Duodenal mucosa (tissue), 2 donors: Measurements from ENCODE around the gene PHF21B.
"Not testable (repeated sequence)": the region's sequence is repeated elsewhere in the genome, so short reads cannot be mapped to it uniquely, and the experiment has no call there.

Experiments used
- H3K27ac ChIP-seq: one replicate; pipeline ENCODE4 v1.7.0; 2013; ENCODE audit warnings: low read depth, low read length
- H3K27me3 ChIP-seq, 2 donors: one replicate each; pipeline ENCODE4 v1.7.0; 2013; ENCODE audit warnings: low read length in 2 of 2, control low read depth in 1 of 2; ENCODE audit not compliant: insufficient read depth in 2 of 2, control insufficient read depth in 1 of 2
- H3K36me3 ChIP-seq, 2 donors: one replicate each; pipeline ENCODE4 v1.7.0; 2013; ENCODE audit warnings: low read length in 2 of 2, control low read depth in 1 of 2; ENCODE audit not compliant: insufficient read depth in 2 of 2, control insufficient read depth in 1 of 2
- H3K4me1 ChIP-seq, 2 donors: one replicate each; pipeline ENCODE4 v1.7.0; 2013; ENCODE audit warnings: low read length in 2 of 2, control low read depth in 1 of 2; ENCODE audit not compliant: insufficient read depth in 2 of 2, control insufficient read depth in 1 of 2
- H3K4me3 ChIP-seq, 2 donors: one replicate each; pipeline ENCODE4 v1.7.0; 2013; ENCODE audit warnings: low read length in 2 of 2, low read depth in 1 of 2
- H3K9ac ChIP-seq, 2 donors: one replicate each; pipeline ENCODE4 v1.7.0; 2013; ENCODE audit warnings: low read length in 2 of 2, low read depth in 1 of 2
- H3K9me3 ChIP-seq, 2 donors: one replicate each; pipeline ENCODE4 v1.7.0; 2013; ENCODE audit warnings: low read length in 2 of 2, control low read depth in 1 of 2; ENCODE audit not compliant: control insufficient read depth in 1 of 2

The PHF21B gene

DNA sequence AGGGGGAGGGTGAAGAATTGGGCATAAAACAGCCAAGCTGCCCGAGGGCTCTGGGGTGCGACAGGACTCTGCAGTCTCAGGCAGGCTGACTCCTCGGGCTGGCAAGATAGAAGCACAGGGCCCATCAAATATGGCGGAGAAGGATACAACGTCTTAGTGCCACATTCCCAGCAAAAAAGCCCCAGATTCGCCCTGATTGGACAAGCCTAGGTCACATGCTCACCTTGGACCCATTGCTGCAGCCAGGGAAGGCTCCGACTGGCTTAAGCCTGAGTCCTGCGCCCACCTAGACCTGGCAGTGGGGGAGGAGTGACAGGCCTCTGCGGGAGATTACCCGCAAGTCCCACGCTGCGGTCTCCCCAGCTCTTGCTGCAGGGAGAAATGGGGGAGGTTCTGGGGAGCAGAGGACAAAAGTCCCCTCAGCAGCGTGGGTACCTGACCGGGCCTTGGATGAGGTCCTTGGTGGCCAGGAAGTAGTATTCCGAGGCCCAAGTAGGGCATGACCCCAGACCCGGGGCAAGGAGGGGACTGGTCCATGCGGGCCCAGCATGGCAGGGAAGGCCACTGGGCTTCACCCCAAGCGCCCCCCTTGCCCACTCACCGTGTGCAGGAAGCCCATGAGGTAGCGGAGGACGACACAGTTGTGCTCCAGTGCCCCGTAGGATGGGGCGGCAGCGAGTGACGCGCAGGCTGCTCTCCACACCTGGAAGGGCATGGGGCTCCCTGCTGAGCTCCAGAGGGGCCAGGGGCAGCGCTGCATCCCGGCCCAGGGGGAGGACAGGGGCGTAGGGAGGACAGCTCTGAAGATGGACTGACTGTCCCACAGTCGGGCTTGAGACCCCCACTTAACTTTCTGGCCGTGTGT lies 144.4 kb downstream of the PHF21B start:
- H3K9me3 ChIP-seq: no peaks in the 10 kb centered on the region
- H3K9ac ChIP-seq: no peak overlapping the region
- H3K4me1 ChIP-seq: no peaks in the 10 kb centered on the region

DNA sequence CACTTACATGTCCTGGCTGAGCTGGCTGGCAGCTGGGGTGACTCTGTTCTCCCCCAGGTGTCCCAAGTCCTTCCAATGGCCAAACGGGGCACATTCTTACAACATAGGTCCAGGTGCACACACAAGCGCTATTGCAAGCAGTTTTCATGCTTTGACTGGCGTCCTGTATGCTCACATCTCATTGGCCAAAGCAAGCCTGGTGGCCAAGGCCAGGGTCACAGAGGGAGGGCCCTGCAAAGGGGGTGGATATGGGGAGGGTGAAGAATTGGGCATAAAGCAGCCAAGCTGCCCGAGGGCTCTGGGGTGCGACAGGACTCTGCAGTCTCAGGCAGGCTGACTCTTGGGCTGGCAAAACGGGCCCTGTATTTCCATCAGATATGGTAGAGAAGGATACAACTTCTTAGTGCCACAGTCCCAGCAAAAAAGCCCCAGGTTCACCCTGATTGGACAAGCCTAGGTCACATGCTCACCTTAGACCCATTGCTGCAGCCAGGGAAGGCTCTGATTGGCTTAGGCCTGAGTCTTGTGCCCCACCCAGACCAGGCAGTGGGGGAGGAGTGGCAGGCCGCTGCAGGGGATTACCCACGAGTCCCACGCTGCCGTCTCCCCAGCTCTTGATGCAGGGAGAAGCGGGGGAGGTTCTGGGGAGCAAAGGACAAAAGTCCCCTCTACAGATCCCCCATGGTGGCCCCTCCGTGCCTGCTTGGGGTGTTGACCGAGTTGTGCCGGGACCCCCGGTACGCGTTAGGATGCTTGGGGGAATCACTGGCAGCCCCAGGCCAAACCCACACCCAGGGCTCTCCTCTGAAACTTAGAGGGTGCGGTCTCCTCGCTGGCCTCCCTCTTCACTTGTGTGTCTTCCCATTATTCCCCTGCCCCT lies 146.6 kb downstream of the PHF21B start:
- Histone ChIP-seq H3K36me3 (no peaks in the 10 kb centered on the region), H3K9me3 (no peaks in the 10 kb centered on the region), H3K4me1 (no peaks in the 10 kb centered on the region), H3K9ac (no peak overlapping the region), H3K27ac (no peak overlapping the region), H3K27me3 (no peaks in the 10 kb centered on the region), H3K4me3 (no peak overlapping the region)

More for the DNA sequence above, 144.4 kb downstream of the PHF21B start:
- Histone ChIP-seq H3K4me3 (no peak overlapping the region), H3K27me3 (no peaks in the 10 kb centered on the region), H3K27ac (no peak overlapping the region), H3K36me3 (no peaks in the 10 kb centered on the region)

DNA sequence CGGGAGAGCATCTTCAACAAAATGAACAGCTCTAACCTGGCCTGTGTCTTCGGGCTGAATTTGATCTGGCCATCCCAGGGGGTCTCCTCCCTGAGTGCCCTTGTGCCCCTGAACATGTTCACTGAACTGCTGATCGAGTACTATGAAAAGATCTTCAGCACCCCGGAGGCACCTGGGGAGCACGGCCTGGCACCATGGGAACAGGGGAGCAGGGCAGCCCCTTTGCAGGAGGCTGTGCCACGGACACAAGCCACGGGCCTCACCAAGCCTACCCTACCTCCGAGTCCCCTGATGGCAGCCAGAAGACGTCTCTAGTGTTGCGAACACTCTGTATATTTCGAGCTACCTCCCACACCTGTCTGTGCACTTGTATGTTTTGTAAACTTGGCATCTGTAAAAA lies 147.5 kb downstream of the PHF21B start:
- Histone ChIP-seq H3K9me3 (no peaks in the 10 kb centered on the region), H3K27me3 (no peaks in the 10 kb centered on the region), H3K36me3 (no peaks in the 10 kb centered on the region), H3K4me3 (no peak overlapping the region), H3K4me1 (no peaks in the 10 kb centered on the region), H3K9ac (no peak overlapping the region), H3K27ac (no peak overlapping the region)

DNA sequence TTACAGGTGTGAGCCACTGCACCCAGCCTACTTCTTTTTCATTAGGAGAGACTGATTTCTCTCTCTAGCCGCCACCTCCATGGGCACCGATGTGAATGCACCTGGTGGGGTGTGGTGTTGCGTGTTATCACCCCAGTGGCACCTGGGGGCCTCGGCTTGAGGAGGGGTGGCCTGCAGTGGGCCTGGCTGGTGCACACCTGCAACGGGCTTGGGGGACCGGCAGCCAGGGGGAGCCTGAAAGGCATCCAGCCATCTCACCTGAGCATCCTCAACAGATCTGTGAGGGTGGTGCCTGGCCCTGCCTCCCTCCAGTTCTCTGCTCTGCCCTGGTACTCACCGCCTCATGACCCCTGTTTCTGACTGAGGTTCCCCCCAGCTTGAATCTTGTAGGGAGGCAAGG lies 148.6 kb downstream of the PHF21B start:
- Histone ChIP-seq H3K36me3 (no peaks in the 10 kb centered on the region), H3K27ac (no peak overlapping the region), H3K9ac (no peak overlapping the region), H3K4me1 (no peaks in the 10 kb centered on the region), H3K27me3 (no peaks in the 10 kb centered on the region), H3K9me3 (no peaks in the 10 kb centered on the region), H3K4me3 (no peak overlapping the region)

DNA sequence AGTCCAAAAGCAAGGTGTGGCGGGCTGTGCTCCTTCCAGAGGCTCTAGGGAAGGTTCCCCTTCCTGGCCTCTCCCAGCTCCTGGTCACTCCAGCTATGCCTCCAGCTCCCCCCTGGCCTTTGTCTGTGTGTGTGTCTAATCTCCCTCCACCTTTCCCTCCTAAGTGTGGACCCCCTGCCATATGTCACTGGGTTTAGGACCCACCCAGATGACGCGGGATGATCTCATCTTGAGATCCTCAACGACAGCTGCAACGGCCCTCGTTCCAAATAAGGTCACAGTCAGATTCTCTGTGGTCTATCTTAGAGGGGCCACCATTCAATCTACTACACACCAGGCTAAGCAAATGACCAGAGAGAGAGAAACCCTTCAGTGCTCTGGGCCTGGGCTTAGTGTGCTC lies 149.5 kb downstream of the PHF21B start:
- H3K9ac ChIP-seq: no peak overlapping the region
- H3K9me3 ChIP-seq: no peaks in the 10 kb centered on the region
- H3K4me3 ChIP-seq: no peak overlapping the region
- H3K27ac ChIP-seq: no peak overlapping the region
- H3K36me3 ChIP-seq: no peaks in the 10 kb centered on the region
- no peaks in the 10 kb centered on the region for H3K4me1 ChIP-seq
- no peaks in the 10 kb centered on the region for H3K27me3 ChIP-seq

DNA sequence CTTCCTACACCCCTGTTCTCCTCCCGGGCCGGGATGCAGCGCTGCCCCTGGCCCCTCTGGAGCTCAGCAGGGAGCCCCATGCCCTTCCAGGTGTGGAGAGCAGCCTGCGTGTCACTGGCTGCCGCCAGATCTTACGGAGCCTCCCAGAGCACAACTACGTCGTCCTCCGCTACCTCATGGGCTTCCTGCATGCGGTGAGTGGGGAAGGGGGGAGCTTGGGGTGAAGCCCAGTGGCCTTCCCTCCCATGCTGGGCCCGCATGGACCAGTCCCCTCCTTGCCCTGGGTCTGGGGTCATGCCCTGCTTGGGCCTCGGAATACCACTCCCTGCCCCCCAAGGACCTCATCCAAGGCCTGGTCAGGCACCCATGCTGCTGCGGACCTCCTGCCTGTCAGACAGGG lies 150.2 kb downstream of the PHF21B start:
- Histone ChIP-seq H3K4me3 (no peak overlapping the region), H3K4me1 (no peaks in the 10 kb centered on the region), H3K9ac (no peak overlapping the region), H3K9me3 (no peaks in the 10 kb centered on the region), H3K27me3 (no peaks in the 10 kb centered on the region), H3K36me3 (no peaks in the 10 kb centered on the region), H3K27ac (no peak overlapping the region)

DNA sequence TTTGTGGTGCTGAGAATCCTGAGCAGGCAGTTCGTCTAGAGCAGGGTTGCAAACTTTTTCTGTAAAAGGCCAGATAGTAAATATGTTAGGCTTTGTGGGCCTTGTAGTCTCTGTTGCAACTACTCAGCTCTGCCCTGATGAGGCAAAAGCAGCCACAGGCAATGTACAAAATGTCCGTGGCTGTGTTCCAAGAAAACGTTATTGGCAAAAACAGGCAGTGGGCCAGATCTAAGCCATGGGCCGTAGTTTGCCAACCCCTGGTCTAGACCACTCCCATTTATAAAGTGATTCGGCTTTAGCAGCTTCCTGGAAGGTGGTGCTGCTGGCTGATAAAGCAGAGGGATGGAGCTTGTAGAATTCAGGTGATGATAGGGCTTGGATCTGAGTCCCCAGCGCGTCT lies 151.0 kb downstream of the PHF21B start:
- not testable (repeated sequence) for H3K4me1 ChIP-seq, H3K27me3 ChIP-seq, H3K36me3 ChIP-seq, H3K9ac ChIP-seq, H3K27ac ChIP-seq, H3K9me3 ChIP-seq, H3K4me3 ChIP-seq

DNA sequence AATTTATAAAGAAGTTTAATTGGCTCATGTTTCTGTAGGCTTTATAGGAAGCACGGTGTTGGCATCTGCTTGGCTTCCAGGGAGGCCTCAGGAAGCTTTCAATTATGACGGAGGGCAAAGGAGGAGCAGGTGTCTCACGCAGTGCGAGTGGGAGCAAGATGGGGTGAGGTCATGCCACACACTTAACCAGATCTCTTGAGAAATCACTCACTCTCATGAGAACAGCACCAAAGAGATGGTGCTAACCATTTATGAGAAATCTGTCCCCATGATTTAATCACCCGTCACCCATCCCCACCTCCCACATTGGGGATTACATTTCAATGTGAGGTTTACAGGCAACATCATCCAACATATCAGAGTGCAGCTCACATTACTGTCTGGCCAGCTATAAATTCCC lies 153.9 kb downstream of the PHF21B start:
- Histone ChIP-seq H3K9me3 (no peaks in the 10 kb centered on the region), H3K4me1 (no peaks in the 10 kb centered on the region), H3K36me3 (no peaks in the 10 kb centered on the region), H3K27ac (no peak overlapping the region), H3K27me3 (no peaks in the 10 kb centered on the region), H3K9ac (no peak overlapping the region), H3K4me3 (no peak overlapping the region)

DNA sequence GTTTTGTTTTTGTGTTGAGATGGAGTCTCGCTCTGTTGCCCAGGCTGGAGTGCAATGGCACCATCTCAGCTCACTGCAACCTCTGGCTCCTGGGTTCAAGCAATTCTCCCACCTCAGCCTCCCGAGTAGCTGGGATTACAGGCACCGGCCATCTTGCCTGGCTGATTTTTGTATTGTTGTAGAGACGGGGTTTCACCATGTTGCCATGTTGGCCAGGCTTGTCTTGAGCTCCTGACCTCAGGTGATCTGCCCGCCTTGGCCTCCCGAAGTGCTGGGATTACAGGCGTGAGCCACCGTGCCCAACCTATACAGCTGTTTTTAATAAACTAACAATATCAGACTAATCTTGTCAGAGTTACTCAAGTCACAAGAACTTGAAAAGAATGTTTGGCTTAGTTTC lies 155.2 kb downstream of the PHF21B start:
- not testable (repeated sequence) for H3K36me3 ChIP-seq, H3K9ac ChIP-seq, H3K27ac ChIP-seq, H3K4me1 ChIP-seq, H3K4me3 ChIP-seq, H3K27me3 ChIP-seq, H3K9me3 ChIP-seq

DNA sequence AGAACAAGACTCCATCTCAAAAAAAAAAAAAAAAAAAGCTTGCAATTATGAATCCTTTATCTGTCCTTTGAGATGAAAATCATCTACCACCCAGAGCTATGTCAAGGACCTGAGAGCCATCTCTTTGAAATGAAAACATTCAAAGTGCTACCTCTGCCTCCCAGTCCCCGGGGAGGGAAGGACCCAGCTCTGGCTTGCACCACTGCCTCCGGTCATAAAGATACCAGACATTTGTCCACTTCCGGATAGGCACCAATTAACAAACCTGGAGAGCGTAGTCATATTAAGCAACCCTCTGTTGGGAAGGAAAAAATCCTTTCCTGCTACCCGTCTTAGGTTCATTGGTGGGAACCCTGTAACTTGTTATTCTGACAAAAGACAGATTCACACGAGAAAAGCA lies 158.9 kb downstream of the PHF21B start:
- H3K4me3 ChIP-seq: no peak overlapping the region
- H3K27me3 ChIP-seq: no peaks in the 10 kb centered on the region
- no peaks in the 10 kb centered on the region for H3K36me3 ChIP-seq
- H3K27ac ChIP-seq: no peak overlapping the region
- H3K4me1 ChIP-seq: no peaks in the 10 kb centered on the region
- H3K9ac ChIP-seq: no peak overlapping the region
- H3K9me3 ChIP-seq: no peaks in the 10 kb centered on the region
